ENCODE data around the gene MTF1.

MTF1 gene

DNA sequence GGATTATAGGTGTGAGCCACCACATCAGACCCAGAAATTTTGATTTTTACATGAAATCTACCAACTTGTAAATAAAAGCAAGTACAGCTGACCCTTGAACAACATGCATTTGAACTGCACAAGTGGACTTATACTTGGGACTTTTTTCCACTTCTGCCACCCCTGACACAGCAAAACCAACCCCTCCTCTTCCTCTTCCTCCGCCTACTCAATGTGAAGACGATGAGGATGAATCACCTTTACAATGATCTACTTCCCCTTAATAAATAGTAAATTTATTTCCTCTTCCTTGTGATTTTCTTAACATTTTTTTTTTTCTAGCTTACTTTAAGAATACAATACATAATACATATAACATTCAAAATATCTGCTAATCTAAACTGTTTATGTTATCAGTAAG is 33.9 kb downstream of the MTF1 start:
- DNase-seq = no peak

DNA sequence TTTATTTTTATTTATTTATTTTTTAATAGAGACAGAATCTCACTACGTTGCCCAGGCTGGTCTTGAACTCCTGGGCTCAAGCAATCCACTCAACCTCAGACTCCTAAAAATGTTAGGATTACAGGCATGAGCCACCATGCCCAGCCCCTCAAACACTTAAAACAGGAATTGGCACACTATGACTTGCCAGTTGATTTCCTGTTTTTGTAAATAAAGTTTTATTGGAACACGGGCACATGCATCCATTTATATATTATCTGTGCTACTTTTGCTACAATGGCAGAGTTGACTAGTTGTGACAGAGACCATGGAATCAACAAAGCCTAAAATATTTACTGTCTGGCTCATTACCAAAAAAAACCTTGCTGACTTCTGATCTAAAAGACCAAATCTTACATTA is 35.4 kb downstream of the MTF1 start:
- DNase-seq = no peak

DNA sequence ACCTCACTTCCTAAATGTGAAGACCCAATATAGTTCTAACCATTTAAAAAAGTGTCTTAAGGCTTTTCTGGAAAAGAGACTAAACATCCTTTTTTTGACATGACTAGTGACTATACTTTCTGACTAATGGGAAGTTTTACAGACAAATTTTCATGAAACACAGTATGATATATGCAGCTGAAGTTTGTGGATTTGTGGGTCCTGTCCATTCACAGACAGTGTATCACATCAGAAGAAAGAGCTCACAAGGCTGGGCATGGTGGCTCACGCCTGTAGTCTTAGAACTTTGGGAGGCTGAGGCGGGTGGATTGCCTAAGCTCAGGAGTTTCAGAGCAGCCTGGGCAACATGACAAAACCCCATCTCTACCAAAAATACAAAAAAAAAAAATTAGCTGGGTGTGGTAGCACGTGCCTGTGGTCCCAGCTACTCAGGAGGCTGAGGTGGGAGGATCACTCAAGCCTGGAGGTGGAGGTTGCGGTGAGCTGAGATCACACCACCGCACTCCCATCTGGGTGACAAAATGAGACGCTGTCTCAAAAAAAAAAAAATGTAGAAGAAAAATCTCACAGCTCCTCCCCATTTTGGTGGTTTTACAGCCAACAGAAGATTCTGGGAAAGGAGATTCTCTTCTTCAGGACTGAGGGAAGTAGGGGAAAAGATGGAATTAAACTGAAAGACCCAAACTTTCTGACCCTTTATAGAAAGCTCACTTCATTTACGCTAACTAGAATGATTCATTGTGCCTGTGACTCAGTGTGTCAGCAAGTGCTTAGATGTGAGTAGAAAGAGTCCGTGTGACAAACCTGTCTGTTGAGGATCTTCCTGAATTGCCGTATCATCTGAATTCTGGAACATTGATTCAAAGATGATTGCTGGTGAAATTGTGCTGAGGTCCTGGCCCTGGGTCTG is 36.2 kb downstream of the MTF1 start:
- DNase-seq = no peak

DNA sequence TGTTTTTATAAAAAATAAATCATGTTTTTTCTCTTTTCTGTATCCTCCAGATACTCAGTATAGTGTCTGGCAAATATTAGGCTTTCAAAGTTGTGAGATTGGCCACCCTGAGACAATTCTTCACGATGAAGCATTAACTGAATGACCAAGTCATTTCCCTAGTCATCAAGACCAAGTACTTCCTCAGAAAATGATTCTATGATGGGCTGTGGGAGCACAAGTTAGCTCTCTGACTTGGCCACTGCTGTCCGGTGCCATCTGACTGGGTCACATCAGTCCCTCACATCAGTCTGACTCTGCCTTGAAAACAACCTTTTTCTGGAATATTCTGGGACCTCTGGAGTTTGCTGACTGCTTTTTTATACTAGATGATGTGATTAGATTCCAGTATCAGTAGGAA is 37.9 kb downstream of the MTF1 start:
- no peak for DNase-seq

DNA sequence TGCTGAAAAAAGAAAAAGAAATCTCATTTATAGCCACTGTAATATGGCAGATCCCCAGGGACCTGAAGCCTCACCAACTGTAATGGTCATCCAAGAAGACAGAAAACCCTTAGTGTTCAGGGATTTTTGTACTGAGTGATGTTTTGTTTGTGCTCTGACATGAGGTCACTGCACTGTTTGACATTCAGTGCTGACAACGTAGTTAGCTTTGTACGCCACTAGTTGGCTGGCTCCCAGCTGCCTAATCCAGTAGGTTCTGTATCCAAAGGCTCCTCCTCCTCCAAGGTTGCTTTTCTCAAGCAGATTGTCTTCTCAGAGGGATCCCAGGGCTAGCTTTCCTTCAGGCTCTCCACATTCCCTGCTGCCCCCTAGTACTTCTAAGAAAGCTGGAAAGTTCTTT is 41.9 kb downstream of the MTF1 start:
- no peak for DNase-seq

DNA sequence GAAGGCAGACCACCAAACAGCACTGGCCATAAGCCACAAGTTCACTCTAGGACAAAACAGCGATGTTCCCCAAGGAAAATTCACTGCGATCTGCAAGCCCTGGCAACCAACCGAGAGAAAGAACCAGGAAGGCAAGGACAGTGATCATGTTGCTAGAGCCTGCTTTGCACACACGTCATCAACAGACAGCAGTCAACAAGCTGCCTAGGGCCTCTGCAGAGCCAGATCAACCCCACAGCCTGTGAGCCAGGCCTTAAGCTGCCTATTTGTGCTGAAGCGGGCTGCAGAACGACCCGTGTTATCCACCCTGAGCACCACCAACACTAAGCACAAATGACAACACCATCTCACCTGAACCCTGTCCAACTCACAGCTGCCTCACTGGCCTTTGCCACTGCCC is 45.1 kb downstream of the MTF1 start:
- no peak for DNase-seq

DNA sequence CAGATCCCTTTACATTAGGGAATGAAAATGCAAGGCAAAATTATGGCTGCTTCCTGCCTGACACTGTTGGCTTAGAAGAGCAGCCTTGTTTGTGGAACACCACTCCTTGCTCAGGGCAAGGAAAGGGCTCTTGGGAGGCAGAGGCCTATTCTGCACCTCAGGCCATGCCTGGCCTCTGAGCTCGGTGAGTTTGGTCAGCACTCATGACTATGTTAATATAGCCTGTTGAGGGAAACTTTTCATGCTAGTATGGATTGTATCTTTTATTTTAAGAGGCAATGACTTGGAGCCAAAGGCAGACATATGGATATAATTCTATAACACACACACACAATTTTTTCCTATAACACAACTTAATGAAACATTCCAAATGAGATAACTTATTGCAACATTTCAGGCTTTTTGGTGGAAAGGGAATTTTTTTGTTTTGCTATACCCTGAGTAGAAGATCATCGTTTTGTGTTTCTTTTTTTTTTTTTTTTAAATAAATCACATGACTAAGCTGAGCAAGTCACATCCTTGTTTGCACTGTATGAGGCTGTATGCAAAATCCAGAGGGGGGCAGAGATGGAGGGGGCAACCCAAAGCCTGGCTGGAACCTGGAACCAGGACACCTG is 45.8 kb downstream of the MTF1 start:
- DNase-seq = no peak

DNA sequence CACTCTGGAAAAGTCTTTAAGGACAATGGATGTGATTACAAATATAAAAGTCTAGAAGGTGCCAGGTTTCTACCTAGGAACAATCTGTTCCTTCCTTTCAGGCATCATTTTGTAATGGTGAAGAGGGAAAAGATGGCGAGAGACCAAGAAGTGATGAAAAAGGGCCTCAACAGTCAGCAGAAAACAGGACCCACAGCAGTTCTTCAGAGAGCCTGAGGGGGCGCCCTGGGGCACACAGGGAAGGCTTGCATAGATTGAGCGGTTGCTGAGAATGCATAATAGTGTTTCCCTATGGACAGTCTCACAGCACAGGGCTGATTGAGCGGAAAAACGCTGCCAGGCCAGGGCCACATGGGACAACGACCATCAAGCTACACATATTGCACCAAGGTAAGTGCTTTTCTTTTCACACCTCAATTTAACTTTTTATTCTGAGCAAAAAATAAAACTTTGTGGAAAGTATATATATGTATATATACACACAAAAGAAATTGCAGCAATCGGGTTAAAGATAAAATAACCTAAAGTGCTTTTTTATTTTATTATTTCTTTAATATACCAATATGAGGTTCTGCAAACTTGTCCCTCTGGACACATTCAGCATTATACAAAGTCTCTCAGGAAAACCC is 48.3 kb downstream of the MTF1 start:
- DNase-seq = no peak

DNA sequence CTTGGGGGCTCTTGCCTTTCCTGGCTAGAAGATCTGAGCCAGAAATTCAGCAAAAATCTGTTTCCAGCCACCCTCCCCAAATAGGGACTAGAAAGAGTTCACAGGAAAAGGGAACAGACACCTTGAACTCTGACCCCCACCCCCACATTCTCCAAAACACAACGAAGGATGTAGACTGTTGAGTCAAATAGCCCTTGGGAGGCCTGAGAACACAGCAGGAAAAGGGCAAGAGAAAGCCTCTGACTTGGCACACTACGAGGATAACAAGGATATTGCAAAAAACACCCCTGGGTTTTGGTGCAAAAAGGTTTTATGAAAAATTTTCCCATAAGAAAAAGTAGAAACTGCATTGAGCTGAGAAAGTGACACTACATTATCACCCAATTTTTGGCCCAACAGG is 49.5 kb downstream of the MTF1 start:
- no peak for DNase-seq

DNA sequence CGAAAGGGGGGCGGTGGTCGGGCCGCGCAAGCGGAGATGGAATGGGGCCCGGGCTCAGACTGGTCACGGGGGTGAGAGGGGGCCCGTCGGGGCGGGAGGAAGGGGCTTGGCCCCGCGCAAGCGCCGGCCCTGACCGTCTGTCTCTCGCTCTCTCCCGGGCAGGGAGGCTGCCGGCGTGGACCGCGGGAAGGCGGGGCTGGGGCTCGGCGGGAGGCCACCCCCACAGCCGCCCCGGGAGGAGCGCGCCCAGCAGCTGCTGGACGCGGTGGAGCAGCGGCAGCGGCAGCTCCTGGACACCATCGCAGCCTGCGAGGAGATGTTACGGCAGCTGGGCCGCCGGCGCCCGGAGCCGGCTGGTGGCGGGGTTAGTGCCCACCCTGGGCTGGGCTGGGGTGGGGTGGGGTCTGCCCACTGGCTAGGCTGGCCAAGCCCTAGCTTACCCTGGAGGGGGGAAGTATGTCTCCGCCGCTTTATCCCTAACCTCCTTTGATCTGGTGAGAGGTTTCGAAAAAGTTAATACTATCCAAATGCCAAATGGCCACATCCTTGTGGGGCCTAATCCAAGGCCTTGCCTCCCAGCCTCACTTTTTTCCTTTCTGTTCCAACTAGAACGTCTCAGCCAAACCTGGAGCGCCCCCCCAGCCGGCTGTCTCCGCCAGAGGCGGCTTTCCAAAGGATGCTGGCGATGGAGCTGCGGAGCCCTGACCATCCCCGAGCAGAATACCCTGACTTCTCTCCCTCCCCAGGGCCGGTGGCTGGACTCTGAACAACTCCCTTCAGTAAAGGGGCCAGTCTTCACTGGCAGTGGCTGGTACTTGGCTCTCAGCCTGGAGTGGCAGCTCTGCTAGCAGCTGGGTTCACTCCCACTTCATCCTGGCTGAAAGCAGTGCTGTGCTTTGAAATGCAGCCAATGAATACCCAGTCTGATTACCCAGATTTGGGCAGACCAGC is 50.7 kb downstream of the MTF1 start:
- DNase-seq = no peak

DNA sequence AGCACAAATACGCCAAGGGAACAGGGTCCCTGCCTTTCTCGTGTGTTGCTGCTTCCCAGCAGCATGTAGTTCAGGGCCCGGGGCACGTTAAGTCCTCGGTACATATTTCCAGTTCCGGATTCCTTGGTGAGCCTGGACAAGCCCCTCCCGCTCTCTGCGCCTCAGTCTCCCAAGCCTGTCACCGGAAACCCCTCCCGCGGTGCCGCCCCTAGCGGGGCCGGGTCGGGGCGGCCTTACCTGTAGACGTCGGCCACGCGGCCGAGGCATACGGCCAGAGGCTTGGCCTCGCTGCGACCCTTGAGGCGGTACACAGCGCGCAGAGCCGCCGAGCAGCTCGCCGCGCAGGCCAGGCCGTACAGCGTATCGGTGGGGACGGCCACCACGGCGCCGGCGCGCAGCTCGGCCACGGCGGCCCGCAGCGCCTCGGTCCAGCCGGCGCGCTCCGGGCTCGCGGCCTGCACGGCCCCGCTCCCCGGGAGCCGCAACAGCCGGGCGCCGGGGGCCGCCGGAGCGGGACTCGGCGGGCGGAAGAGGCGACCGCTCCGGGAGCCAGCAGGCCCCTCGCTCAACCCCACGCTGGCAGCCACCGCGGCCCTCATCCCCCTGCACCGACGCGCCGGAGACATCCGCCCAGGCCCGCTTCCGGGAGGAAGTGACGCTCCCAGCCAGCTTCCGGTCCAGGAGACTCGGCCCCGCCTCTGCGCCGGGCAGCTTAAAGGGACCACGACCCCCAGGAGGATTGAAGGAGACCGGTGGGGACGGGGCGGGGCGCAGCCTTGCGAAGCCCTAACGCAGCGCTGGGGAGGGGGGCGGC is 51.6 kb downstream of the MTF1 start, which contains the start of the genes C1orf122 and YRDC:
C1orf122 (plus strand) TSS at position 236 of the 814 bp plus-strand sequence. CDS start 615 bp downstream, outside the sequence.
YRDC (minus strand) TSS at position 654 of the 814 bp plus-strand sequence; CDS start at position 626, 28 bp downstream.
- DNase-seq = no peak

DNA sequence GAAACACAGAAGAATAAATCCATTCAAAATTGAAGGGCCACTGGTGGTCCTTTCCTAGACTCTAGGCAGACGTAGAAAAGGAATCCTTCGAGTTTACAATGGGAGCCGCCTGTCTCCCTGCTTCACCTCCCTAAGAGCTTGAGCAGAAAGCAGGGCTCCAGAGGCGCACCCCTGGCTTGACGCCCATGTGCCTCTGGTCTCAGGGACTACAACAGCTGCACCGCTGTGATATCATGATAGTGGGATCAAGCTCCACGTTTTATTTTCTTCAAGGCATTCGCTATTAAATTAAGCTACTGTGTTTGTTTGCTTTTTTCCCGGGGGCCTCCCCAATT is 52.2 kb downstream of the MTF1 start:
- no peak for DNase-seq

DNA sequence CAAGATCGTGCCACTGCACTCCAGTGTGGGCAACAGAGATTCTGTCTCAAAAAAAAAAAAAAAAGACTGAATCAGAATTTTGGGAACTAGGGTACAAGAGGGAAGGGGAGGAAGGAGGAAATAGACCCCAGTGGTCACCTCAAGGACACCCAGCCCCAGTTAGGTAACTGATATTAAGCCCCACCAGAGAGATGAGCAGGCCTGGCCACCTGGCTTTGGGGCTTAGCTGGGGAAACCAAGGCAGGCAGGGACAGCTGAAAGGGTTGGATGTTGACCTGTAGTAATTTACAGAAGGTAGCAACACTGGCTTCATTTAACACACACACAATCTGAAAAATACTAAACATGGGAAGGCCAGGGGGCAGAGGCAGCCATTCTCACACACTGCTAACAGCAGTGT is 57.0 kb downstream of the MTF1 start:
- DNase-seq = no peak

DNA sequence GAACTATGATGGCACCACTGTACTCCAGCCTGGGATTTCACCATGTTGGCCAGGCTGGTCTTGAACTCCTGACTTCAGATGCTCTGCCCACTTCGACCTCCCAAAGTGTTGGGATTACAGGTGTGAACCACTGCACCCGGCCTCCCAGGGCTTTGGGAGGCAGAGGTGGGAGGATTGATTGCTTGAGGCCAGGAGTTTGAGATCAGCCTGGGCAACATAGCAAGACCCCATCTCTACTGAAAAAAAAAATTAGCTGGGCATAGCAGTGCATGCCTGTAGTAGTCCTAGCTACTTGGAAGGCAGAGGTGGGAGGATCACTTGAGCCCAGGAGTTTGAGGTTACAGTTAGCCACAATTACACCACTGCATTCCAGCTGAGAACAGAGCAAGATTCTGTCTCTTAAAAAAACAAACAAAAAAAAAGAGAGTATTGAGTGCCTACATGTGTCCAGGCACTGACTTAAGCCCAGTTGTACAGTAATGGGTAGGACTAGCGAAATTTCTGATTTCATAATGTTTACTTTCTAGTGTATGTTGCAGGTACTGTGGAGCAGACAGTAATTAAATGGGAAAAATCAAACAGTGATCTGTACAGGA is 61.5 kb downstream of the MTF1 start:
- DNase-seq = no peak

DNA sequence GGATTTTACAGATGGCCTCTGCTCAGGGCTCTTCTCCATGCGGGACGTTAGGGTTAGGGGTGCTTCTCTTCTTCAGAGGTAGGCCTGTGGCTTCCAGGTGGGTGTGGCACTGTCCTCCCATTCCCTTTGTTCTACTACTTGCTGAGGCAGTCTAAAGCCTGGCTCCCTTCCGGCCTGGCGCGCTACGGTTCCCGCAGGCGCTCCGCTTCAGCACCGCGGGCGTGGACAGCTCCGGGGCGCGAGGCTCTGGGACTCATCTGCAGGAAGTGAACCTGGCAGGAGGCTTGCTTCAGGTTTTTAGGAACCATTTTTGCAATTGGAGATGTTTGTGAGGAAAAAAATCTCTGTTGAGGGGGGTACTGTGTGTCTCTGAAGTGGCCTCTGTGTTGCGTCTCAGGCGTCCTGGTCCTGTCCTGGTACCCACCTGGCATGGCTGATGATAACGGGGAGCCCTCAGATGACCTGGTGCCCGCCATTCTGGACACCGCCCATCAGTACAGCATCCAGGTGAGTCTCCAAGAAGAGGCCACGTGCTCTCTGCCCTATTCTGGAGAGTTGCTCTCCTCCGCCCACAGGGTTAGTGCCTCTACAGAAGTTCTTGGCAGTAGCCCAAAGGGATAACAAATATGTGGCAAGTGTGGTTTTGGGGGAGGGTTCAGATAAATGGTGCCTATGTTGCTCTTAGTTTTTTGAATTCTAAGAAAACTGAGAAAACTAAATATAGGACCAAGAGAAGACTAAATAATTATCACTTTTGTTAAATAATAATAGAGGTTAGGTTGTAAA is 63.9 kb downstream of the MTF1 start:
- no peak for DNase-seq

DNA sequence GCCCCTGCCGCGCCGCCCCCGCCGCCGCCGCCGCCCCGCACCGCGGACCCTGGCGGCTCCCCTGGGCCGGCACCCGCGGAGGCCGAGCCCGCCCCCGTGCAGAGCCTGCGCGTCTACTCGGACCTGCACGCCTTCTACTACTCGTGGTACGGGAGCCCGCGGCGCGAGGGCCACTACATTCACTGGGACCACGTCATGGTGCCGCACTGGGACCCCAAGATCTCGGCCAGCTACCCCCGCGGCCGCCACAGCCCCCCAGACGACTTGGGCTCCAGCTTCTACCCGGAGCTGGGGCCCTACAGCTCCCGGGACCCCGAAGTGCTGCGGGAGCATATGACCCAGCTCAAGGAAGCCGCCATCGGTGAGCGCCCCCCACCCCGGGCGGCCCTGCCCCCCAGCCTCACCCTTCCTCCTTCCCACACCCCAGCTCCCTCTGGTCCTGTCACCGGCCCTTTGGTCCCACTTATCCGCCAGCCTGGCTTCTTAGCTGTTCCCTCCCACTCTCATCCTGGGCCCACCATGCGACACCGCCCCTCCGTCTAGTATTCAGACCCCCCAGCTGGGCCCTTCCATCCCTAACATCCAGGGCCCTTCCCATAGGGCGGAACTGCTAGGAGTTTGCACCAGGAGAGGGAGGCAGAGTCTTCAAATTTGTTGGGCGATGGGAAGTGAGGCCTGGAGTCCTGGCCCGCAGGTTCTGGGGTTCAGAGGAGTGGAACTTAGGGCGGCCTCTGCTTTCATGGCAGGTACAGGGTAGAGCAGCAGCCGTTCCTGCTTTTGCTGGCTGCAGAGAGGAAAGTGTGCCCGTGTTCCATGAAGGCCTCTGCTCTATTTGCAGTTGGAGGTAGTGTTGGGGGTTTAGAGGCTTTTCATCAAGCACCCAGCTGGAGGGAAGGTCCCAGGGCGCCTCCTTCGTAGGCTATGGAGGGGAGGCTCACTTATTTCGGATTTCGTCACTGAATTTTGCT is 64.7 kb downstream of the MTF1 start:
- no peak for DNase-seq

DNA sequence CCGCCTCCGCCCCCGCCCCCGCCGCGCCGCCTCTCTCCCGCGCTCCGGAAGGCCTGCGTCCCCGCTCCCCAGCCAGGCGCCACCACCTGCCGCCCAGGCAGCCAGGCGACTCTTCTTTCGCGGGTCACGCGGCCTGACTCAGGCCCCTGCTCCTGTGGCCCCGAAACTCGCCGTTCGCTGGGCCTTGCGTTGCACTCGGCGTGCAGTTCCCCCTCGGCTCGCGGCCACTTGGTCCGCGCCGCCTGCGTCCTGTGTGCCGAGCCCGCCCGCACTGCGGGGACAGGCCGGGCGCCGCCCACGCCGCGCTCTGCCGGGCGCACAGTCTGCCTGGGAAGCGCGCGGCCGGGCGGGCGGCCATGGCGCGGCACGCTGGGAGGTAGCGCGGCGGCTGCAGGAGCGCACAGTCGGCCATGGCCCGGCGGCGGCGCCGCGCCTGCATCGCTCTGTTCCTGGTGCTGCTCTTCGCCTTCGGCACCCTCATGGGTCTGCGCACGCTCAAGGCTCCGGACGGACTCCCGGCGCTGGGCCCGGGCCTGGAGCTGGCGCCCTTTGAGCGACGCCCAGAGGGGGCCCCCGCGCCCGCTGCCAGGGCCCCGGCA is 65.5 kb downstream of the MTF1 start, which contains the start of gene MANEAL:
MANEAL (plus strand) TSS at position 75 of the 599 bp plus-strand sequence; CDS start at position 411, 336 bp downstream.
- no peak for DNase-seq

DNA sequence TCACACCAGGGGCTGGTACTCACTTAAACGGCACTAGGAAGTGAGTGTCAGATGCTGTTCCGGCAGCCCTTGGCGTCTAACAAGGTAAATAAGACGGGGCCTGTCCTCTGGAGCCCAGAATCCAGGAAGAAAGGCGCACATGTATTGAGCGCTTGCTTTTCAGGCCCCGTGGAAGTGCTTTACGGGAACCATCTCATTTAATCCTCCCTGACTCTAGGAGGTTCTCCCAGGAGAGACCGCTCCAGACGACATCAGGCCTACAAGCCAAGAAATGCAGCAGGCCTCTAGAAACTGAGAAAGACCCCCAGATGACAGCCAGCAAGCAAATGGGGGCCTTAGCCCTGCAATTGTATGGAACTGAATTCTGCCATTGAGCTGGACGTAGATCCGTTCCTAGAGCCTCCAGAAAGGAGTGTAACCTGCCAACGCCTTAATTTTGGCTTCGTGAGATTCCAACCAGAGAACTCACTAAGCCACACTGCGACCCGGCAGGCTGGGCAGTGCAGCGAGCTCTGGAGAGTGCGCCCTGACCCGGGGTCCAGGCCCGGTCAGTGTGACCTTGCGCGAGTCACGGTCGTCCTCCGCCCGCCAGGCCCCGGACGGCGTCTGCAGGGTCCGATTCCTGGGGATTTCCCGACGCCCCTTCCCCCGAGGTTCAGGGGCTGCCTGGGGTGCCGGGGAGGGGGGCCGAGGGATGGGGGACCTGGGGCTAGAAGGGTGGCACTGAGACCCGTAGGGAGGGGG is 66.3 kb downstream of the MTF1 start:
- no peak for DNase-seq
